Stomach (tissue), 4 donors: ENCODE results near the gene RICTOR.

ENCODE experiments used
- CTCF ChIP-seq, 7 experiments: fragments of 450-650 bp in 4 of 7; fragments of 200-600 bp in 3 of 7; sonication (generic) in 3 of 7; IDR thresholded peaks; one replicate each; pipeline ENCODE4 v1.5.1; 2016 to 2019; ENCODE audit warnings: antibody characterized with exemption in 7 of 7, control low read depth in 2 of 7, mild to moderate bottlenecking in 1 of 7
- EP300 ChIP-seq: sonication (generic); formaldehyde crosslinking; IDR thresholded peaks from one replicate; pipeline ENCODE4 v1.6.1; 2017; ENCODE audit warnings: antibody characterized with exemption
- POLR2AphosphoS5 ChIP-seq, 3 donors: sonication (generic); formaldehyde crosslinking; IDR thresholded peaks; one replicate each; pipeline ENCODE4 v1.6.1; 2016; ENCODE audit warnings: antibody characterized with exemption in 3 of 3

DNA sequence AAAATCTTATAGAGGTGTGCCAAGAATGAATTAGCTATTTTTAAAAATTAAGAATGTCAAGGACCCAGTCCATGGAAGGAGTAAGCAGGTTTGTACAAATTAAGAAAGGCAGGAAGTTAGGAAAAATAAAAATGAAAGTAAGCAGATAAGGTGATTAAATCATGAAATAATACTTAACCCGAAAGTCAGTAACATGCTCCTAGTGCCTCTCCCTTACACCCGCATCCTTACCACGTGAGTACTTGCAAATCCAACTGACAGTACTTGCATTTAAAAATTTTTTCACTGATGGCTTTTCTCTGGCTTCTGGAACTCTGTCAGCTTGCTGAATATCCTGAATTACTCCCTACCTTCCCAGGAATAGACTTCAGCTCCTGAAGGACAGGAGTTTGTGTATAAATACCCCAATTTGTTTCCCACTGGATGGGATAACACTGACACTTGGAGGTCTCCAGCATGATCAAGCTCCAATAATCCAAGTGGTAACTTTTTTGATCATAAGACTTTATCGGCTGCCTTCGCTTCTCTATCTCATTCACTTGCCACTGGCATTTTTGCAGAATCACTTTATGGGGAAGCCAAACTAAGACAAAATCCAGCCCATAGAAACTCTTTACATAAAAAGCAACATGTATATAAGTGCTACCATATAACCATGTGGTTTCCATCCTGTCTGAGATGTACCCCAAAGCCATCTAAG is 41.6 kb upstream of the RICTOR start:
- TF ChIP-seq EP300 = no peak
- TF ChIP-seq CTCF (IDR thresholded peaks at IDR 0.05) = no peak
- no peak for TF ChIP-seq POLR2AphosphoS5 (IDR thresholded peaks at IDR 0.05)
